Right lobe of liver (tissue), 6 donors: ENCODE results near the gene SERINC2. TPM values are rescaled to one million over a fixed set of nuclear protein-coding genes. Genes with fewer than 3 reads are reported as not detected.

Source experiments
- ATAC-seq, 4 donors: fragments of 200-7000 bp; cut with Tn5 transposase; one replicate each; pipeline ENCODE4 v1.9.1; 2020; ENCODE audit warnings: mild to moderate bottlenecking in 4 of 4, moderate library complexity in 4 of 4
- DNase-seq, 3 donors: peaks; one replicate each; pipeline ENCODE4 v3.0.0-alpha.2; 2020
- H3K27ac ChIP-seq, 3 donors: fragments of 200-600 bp; one replicate each; pipeline ENCODE4 v1.8.0; 2022
- H3K27me3 ChIP-seq, 2 donors: fragments of 200-600 bp; one replicate each; pipeline ENCODE4 v1.8.0; 2022
- H3K36me3 ChIP-seq, 4 donors: fragments of 200-600 bp; sonication (generic) in 1 of 4; one replicate each; pipeline versions ENCODE4 v1.5.1 to v1.8.0; 2017 to 2022; ENCODE audit warnings: control low read depth in 1 of 4
- H3K4me1 ChIP-seq, 4 donors: fragments of 200-600 bp; sonication (generic) in 1 of 4; one replicate each; pipeline versions ENCODE4 v1.5.1 to v1.8.0; 2017 to 2022; ENCODE audit warnings: control low read depth in 1 of 4
- H3K4me3 ChIP-seq, 3 donors: fragments of 200-600 bp; one replicate each; pipeline ENCODE4 v1.8.0; 2022
- H3K9me3 ChIP-seq, 4 donors: fragments of 200-600 bp; sonication (generic) in 1 of 4; one replicate each; pipeline versions ENCODE4 v1.5.1 to v1.8.0; 2017 to 2022; ENCODE audit warnings: control low read depth in 1 of 4
- POLR2A ChIP-seq: fragments of 450-650 bp; IDR thresholded peaks from one replicate; pipeline ENCODE4 v1.6.1; 2017; ENCODE audit warnings: antibody characterized with exemption, mild to moderate bottlenecking
- WGBS: methylation state at CpG from one replicate; pipeline ENCODE4 v1.1.6; 2018; ENCODE audit warnings: low coverage, low lambda C conversion rate; ENCODE audit not compliant: insufficient coverage; ENCODE audit errors: missing lambda C conversion rate; 5-methylcytosine and 5-hydroxymethylcytosine counted together
- intact Hi-C, 2 donors: fragments of 100-400 bp; cut with DNase I; formaldehyde crosslinking; loops; one replicate each; pipeline versions ENCODE4 v1.11.2 to v1.14.1; 2022
- long read RNA-seq: library from polyadenylated mRNA; unstranded; transcript quantifications from one replicate; pipeline ENCODE4 v2.0.0, GENCODE V29; 2019
- total RNA-seq, 6 experiments: library from RNA; depleted of rRNA in 2 of 6; stranded (reverse); fragments of >200 nt in 2 of 6; fragmentation: NEBNext Ultra II Directional in 3 of 6; extraction: Animal tissue kit (Norgen Biotek cat#: 25700) in 3 of 6; gene quantifications; one replicate each; pipeline versions ENCODE4 v1.1.0 to v1.2.4, GENCODE V29; 2016 to 2023
- TF ChIP-seq, protein P1 (sequence below), 4 donors: fragments of 200-600 bp in 3 of 4; fragments of 450-650 bp in 1 of 4; IDR thresholded peaks; one replicate each; pipeline versions ENCODE4 v1.5.1 to v1.8.0; 2016 to 2022; ENCODE audit warnings: antibody characterized with exemption in 4 of 4, mild to moderate bottlenecking in 2 of 4
- donor health status: DM: no; HTN: yes; CAD: no.
- donor health status: DM: no; HTN: no; CAD: no.
- donor health status: DM: no; HTN: no; CAD: no.
- donor health status: DM: no; HTN: yes; CAD: no.
- donor health status: DM: no; HTN: yes; CAD: no.

Gene SERINC2
- 100 to 1,000 TPM in 3 of 6 experiments, 10 to 100 TPM in 3; 59.7 to 117 (median 86.9) TPM for total RNA-seq
- long read RNA-seq, partial matches to known transcripts: 4 of 5 reads
- long read RNA-seq, other reads (novel, unspliced or antisense): 0 of 5 reads

DNA sequence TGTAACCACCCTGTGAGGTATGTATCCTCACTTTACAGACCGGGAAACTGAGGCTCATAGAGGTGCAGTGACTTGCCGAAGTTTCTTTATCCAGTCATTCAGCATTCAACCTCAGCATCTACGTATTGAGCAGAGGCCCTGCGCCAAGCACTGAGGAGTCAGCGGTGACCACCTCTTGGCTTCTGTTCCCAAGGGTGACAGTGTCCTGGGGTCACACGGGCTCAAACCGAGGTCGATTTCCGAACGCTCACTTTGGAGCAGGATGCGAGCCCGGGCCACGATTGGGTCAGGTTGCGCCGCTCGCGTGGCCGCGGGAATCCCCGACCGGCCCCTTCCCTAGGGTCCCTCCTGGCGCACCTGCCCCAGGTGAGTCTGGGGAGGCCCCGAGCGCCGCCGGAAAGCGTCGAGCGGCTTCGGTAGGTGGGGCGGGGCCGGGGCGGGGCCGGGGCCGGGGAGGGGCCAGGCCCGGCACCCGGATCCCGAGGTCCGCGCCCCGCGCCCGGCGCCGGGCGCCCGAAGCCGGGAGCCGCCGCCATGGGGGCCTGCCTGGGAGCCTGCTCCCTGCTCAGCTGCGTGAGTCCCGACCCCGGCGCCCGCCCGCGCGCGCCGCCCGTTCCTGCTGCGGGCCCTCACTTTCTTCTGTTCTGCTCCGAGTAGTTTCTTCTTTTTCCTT, at the start of gene SERINC2:
Gene SERINC2 (plus strand): TSS at position 482 of the 673 bp plus-strand sequence. CDS start 53 bp downstream, at position 535.
- DNase-seq (peak in 2 of 3 donors; percentile 56 to 58), ATAC-seq (peak; percentile 35 to 67 (median 54))
- peak within 1 kb of the TSS; percentile 74 to 94 (median 77) for H3K27ac ChIP-seq
- intact Hi-C loops: no loop called here
- no peaks in the 10 kb centered on the region for H3K36me3 ChIP-seq
- WGBS: 5% methylated on average over 15 of the region's 63 CpGs
- H3K4me3 ChIP-seq: peak within 1 kb of the TSS; percentile 82 to 94 (median 82)
- H3K4me1 ChIP-seq: peaks cover 0 to 26% (median 11%) of the 10 kb centered on the region in 4 donors
- no peaks in the 10 kb centered on the region for H3K9me3 ChIP-seq
- TF ChIP-seq, protein P1, sequence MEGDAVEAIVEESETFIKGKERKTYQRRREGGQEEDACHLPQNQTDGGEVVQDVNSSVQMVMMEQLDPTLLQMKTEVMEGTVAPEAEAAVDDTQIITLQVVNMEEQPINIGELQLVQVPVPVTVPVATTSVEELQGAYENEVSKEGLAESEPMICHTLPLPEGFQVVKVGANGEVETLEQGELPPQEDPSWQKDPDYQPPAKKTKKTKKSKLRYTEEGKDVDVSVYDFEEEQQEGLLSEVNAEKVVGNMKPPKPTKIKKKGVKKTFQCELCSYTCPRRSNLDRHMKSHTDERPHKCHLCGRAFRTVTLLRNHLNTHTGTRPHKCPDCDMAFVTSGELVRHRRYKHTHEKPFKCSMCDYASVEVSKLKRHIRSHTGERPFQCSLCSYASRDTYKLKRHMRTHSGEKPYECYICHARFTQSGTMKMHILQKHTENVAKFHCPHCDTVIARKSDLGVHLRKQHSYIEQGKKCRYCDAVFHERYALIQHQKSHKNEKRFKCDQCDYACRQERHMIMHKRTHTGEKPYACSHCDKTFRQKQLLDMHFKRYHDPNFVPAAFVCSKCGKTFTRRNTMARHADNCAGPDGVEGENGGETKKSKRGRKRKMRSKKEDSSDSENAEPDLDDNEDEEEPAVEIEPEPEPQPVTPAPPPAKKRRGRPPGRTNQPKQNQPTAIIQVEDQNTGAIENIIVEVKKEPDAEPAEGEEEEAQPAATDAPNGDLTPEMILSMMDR (IDR thresholded peaks at IDR 0.05): no peak
- TF ChIP-seq POLR2A: peak; percentile 64
- H3K27me3 ChIP-seq: no peaks in the 10 kb centered on the region

DNA sequence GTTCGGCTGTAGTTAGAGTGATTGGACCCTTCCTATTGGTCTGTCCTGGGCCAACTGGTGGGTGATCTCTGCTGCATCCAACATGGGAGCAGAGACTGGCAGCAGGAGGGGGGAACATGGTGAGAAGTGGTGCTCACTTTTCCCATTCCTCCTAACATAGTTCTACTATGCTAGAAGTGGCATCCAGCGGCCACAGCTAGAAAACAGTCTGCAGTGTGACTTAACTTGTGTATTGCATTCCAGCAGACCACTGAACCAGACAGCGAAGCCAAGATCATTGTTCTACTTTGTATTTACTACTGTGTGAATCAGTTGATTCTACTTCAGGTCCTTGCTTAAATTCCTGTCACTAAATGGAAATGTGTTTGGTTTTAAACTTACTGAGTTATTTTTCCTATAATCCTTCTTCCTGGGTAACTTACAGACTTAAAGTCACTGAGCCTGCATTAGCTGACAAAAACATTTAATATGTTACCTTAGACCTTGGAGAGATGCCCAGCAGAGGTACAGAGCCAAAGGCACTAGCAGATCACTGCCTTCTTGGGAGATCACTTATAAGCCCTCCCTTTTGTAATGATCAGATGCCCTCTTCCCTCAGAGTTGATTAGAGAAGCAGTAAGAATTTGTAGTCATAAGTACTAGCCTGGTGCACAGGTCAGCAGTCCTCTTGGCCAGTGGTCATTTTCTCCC, 48.3 kb upstream of the SERINC2 start:
- H3K27ac ChIP-seq: no peak overlapping the region
- H3K36me3 ChIP-seq: no peaks in the 10 kb centered on the region
- peaks cover 0 to 24% (median 3%) of the 10 kb centered on the region in 4 donors for H3K4me1 ChIP-seq
- WGBS: 100% methylated on average over 2 of the region's 3 CpGs
- TF ChIP-seq POLR2A: no peak
- TF ChIP-seq, protein P1 (IDR thresholded peaks at IDR 0.05): no peak
- DNase-seq: no peak
- ATAC-seq: peak in 1 of 4 donors; percentile 15
- no peaks in the 10 kb centered on the region for H3K27me3 ChIP-seq
- intact Hi-C loops: no loop called here
- H3K9me3 ChIP-seq: no peaks in the 10 kb centered on the region
- no peak overlapping the region for H3K4me3 ChIP-seq

DNA sequence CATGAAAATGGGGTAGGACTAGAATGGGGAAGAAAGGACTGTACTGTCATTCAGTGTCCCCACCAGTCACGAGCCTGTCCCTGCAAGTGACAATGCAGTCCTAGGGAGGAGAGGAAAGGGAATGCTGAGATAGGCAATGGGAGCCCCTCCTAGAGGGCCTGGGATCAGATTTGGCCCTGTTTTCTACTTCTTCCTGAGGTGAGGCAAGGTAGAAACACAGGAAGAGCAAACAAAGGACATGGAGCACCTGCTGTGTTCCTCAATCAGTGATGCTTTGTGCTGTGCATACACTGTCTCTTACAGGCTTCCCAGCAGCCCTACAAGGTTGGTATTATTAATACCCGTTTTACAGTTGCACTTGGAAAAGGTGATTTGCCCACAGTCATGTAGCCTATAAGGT, 46.2 kb upstream of the SERINC2 start:
- peak in 1 of 4 donors; percentile 12 for ATAC-seq
- Histone ChIP-seq H3K27me3 (no peaks in the 10 kb centered on the region), H3K27ac (no peak overlapping the region), H3K36me3 (no peaks in the 10 kb centered on the region), H3K4me1 (peaks cover 0 to 33% (median 6%) of the 10 kb centered on the region in 4 donors), H3K9me3 (no peaks in the 10 kb centered on the region), H3K4me3 (no peak overlapping the region)
- intact Hi-C loops: no loop called here
- no peak for DNase-seq
- no peak for TF ChIP-seq POLR2A
- TF ChIP-seq, protein P1 (IDR thresholded peaks at IDR 0.05): no peak
- WGBS: 82% methylated on average over 2 of the region's 2 CpGs

DNA sequence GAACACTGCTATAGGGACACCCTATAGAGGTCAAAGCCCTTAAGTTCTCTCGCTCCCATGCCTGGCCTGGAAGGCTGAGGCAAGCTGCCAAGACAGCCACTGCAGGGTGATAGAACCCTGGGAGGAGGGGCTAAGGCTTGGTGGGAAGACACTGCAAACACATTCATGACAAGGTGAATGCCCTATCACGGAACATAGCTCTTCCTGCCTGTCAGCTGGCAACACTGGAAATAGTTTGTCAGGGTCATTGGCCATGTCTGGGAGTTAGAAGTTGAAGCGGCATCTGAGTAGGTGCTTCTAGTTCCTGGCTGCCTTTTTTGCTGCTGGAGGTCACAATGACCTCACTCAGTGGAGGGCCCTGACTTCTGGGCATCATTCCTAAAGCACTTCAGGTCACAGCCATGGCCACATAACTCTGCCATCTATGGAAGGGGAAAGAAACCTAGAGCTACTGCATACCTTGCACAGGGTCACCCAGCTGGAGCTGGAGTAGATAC, 44.4 kb upstream of the SERINC2 start:
- no peak for TF ChIP-seq POLR2A
- TF ChIP-seq, protein P1 (IDR thresholded peaks at IDR 0.05): no peak
- Histone ChIP-seq H3K4me1 (peaks cover 0 to 50% (median 14%) of the 10 kb centered on the region in 4 donors), H3K27me3 (no peaks in the 10 kb centered on the region), H3K9me3 (no peaks in the 10 kb centered on the region), H3K27ac (peak overlapping the region in 1 of 3 donors; percentile 27), H3K36me3 (no peaks in the 10 kb centered on the region), H3K4me3 (no peak overlapping the region)
- intact Hi-C loops: no loop called here
- DNase-seq (peak in 2 of 3 donors; percentile 68 to 75), ATAC-seq (peak; percentile 30 to 65 (median 44))
- WGBS: 30% methylated on average over 2 of the region's 3 CpGs
